ENCODE data around the gene MYLK. TPM values are rescaled to one million over a fixed set of nuclear protein-coding genes. Genes with fewer than 3 reads are reported as not detected.

The MYLK gene
- total and polyA plus RNA-seq, 2 donors (not counting 1 experiment from before 2014, with no cell fraction given): 0.51 TPM; not detected in 1

DNA sequence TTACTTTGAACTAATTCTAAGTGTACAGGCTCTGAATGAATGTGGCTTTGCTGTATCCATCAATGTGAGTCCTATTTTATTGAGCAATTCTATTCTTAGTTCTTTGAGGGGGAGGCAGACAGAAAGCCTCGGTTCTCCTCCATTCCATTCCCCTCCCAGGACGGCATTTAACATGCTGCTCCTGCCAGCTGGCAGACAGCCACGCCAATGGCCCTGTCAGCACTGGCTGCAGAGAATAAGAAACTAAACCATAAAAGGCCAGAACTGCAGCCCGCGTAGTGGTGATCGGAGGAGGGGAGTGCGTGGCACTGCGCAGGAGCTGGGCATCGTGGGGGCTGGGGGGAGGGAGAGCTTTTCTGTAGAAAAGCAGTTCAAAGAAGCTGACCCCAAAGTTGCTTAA, 223.2 kb downstream of the MYLK start:
- no peak overlapping the region for H3K4me3 ChIP-seq (ENCODE audit: control extremely low read depth in 1 of 5, extremely low read depth in 1 of 5, insufficient read depth in 1 of 5, low read depth in 2 of 5, low read length in 4 of 5)
- H3K4me1 ChIP-seq (ENCODE audit: control insufficient read depth in 2 of 2, insufficient read depth in 2 of 2, low read length in 2 of 2): no peaks in the 10 kb centered on the region
- no peaks in the 10 kb centered on the region for H3K9me3 Mint-ChIP-seq (ENCODE audit: insufficient read depth)
- no peaks in the 10 kb centered on the region for H3K4me1 Mint-ChIP-seq
- 72% methylated on average over 9 of the region's 9 CpGs for WGBS (ENCODE audit: insufficient coverage)
- H2AFZ ChIP-seq (ENCODE audit: insufficient read depth, low read depth, low read length, poor library complexity, severe bottlenecking): no peak overlapping the region
- H4K20me1 ChIP-seq (ENCODE audit: control insufficient read depth, insufficient read depth, low read length, poor library complexity, severe bottlenecking): no peaks in the 10 kb centered on the region
- H3K27me3 Mint-ChIP-seq: peaks cover 35% of the 10 kb centered on the region
- no peak overlapping the region for H3K4me3 Mint-ChIP-seq
- TF ChIP-seq, protein P1, sequence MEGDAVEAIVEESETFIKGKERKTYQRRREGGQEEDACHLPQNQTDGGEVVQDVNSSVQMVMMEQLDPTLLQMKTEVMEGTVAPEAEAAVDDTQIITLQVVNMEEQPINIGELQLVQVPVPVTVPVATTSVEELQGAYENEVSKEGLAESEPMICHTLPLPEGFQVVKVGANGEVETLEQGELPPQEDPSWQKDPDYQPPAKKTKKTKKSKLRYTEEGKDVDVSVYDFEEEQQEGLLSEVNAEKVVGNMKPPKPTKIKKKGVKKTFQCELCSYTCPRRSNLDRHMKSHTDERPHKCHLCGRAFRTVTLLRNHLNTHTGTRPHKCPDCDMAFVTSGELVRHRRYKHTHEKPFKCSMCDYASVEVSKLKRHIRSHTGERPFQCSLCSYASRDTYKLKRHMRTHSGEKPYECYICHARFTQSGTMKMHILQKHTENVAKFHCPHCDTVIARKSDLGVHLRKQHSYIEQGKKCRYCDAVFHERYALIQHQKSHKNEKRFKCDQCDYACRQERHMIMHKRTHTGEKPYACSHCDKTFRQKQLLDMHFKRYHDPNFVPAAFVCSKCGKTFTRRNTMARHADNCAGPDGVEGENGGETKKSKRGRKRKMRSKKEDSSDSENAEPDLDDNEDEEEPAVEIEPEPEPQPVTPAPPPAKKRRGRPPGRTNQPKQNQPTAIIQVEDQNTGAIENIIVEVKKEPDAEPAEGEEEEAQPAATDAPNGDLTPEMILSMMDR (IDR thresholded peaks at IDR 0.05): no peak
- no peak for TF ChIP-seq EZH2 (IDR thresholded peaks at IDR 0.05; ENCODE audit: borderline replicate concordance, insufficient read depth, low read depth, low read length, poor library complexity, severe bottlenecking)
- peaks cover 0 to 5% (median 5%) of the 10 kb centered on the region in 3 donors for H3K9me3 ChIP-seq (ENCODE audit: control extremely low read depth in 1 of 3, control insufficient read depth in 2 of 3, insufficient read depth in 1 of 3, low read length in 2 of 3)
- intact Hi-C loops (cut with micrococcal nuclease): no loop called here
- H3K9ac ChIP-seq (ENCODE audit: low read length): no peak overlapping the region
- no peaks in the 10 kb centered on the region for H3K27me3 ChIP-seq (replicated peaks in 1 of 4; ENCODE audit: control extremely low read depth in 1 of 4, control insufficient read depth in 3 of 4, insufficient read depth in 4 of 4, low read length in 3 of 4)
- no peak overlapping the region for H3K27ac ChIP-seq (ENCODE audit: low read length in 2 of 2)
- no peak overlapping the region for H3K27ac Mint-ChIP-seq
- no peak overlapping the region for H3K4me2 ChIP-seq (replicated peaks; ENCODE audit: low read depth, low read length, poor library complexity, severe bottlenecking)
- CTCF ChIA-PET: interaction anchor here (1.1 to 1.4 kb wide), 2 partner anchors 9 to 10 kb away, joined by 3 to 4 read pairs; no protein-coding TSS in a partner anchor
- no peak for DNase-seq
- H3K79me2 ChIP-seq (ENCODE audit: control insufficient read depth, insufficient read depth, low read length): no peaks in the 10 kb centered on the region
- no peaks in the 10 kb centered on the region for H3K36me3 ChIP-seq (replicated peaks in 1 of 2; ENCODE audit: control extremely low read depth in 1 of 2, control insufficient read depth in 1 of 2, extremely low read depth in 1 of 2, insufficient read depth in 2 of 2, low read length in 1 of 2)
- ATAC-seq (ENCODE audit: low read depth): no peak
- POLR2A ChIA-PET: interaction anchor here (0.7 kb wide), 1 partner anchor 9 kb away, joined by 4 read pairs; no protein-coding TSS in a partner anchor

DNA sequence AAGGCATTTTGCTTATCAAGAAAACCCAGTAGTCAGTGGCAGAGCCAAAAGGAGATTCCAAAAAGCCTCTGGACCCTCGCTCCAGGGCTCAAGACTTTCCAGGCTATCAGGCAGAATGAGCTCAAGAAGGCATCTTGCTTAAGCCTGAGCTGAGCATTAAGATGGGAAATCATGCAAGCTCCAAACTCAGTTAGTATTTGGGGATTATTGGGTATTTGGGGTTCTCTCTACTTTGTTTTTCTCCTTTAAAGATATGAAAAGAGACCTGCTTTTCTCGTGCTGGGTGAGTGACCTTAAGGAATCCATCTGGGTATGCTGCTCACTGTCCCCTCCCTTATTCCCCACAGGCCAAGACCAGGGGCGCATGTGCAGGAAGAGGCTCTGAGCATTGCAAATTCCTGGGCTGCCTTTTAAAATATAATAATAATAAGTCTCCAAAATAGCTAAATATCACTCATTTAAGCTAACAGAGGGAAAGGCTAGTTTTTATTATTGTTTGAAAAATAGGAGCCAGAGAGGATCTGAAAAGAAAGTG, 223.9 kb downstream of the MYLK start:
- DNase-seq (no peak), ATAC-seq (ENCODE audit: low read depth) (no peak)
- H4K20me1 ChIP-seq (ENCODE audit: control insufficient read depth, insufficient read depth, low read length, poor library complexity, severe bottlenecking): no peaks in the 10 kb centered on the region
- no peak overlapping the region for H2AFZ ChIP-seq (ENCODE audit: insufficient read depth, low read depth, low read length, poor library complexity, severe bottlenecking)
- Mint-ChIP-seq H3K9me3 (ENCODE audit: insufficient read depth) (no peaks in the 10 kb centered on the region), H3K4me3 (no peak overlapping the region), H3K4me1 (no peaks in the 10 kb centered on the region), H3K27ac (no peak overlapping the region), H3K27me3 (peaks cover 29% of the 10 kb centered on the region)
- no peak for TF ChIP-seq EZH2 (IDR thresholded peaks at IDR 0.05; ENCODE audit: borderline replicate concordance, insufficient read depth, low read depth, low read length, poor library complexity, severe bottlenecking)
- TF ChIP-seq, protein P1 (IDR thresholded peaks at IDR 0.05): no peak
- 67% methylated on average over 1 of the region's 3 CpGs for WGBS (ENCODE audit: insufficient coverage)
- no peaks in the 10 kb centered on the region for H3K79me2 ChIP-seq (ENCODE audit: control insufficient read depth, insufficient read depth, low read length)
- ChIA-PET POLR2A (interaction anchor here (0.7 kb wide), 1 partner anchor 9 kb away, joined by 4 read pairs; no protein-coding TSS in a partner anchor), CTCF (interaction anchor here (1.1 to 1.3 kb wide), 2 partner anchors 8 to 68 kb away, joined by 3 to 4 read pairs; no protein-coding TSS in a partner anchor)
- no peaks in the 10 kb centered on the region for H3K4me1 ChIP-seq (ENCODE audit: control insufficient read depth in 2 of 2, insufficient read depth in 2 of 2, low read length in 2 of 2)
- intact Hi-C loops (cut with micrococcal nuclease): no loop called here
- H3K27ac ChIP-seq (ENCODE audit: low read length in 2 of 2): no peak overlapping the region
- H3K9ac ChIP-seq (ENCODE audit: low read length): no peak overlapping the region
- H3K9me3 ChIP-seq (ENCODE audit: control extremely low read depth in 1 of 3, control insufficient read depth in 2 of 3, insufficient read depth in 1 of 3, low read length in 2 of 3): peaks cover 0 to 5% (median 5%) of the 10 kb centered on the region in 3 donors
- H3K4me3 ChIP-seq (ENCODE audit: control extremely low read depth in 1 of 5, extremely low read depth in 1 of 5, insufficient read depth in 1 of 5, low read depth in 2 of 5, low read length in 4 of 5): no peak overlapping the region
- H3K27me3 ChIP-seq (replicated peaks in 1 of 4; ENCODE audit: control extremely low read depth in 1 of 4, control insufficient read depth in 3 of 4, insufficient read depth in 4 of 4, low read length in 3 of 4): no peaks in the 10 kb centered on the region
- H3K4me2 ChIP-seq (replicated peaks; ENCODE audit: low read depth, low read length, poor library complexity, severe bottlenecking): no peak overlapping the region
- H3K36me3 ChIP-seq (replicated peaks in 1 of 2; ENCODE audit: control extremely low read depth in 1 of 2, control insufficient read depth in 1 of 2, extremely low read depth in 1 of 2, insufficient read depth in 2 of 2, low read length in 1 of 2): no peaks in the 10 kb centered on the region

Data from B cell (primary cell).